ENCODE data around the gene KAT2A.

GRCh38 chr17:42135664-42136653, 14.8 kb upstream of the KAT2A start:
- no peak for TF ChIP-seq POLR2AphosphoS5 (IDR thresholded peaks at IDR 0.05; ENCODE audit: borderline replicate concordance, low read depth, low read length)
- no peak for TF ChIP-seq EZH2 (IDR thresholded peaks at IDR 0.05)

Measured in SK-N-MC (cell line).